AG04449 (cell line): Measurements from ENCODE around the gene KLF15.

Experiments used
- CTCF ChIA-PET: fragments of 350-600 bp; formaldehyde crosslinking; extraction: SDS; loops from one replicate; lab custom pipeline; 2021; ENCODE audit warnings: antibody characterized with exemption; lab: Yijun Ruan, JAX
- POLR2A ChIA-PET: fragments of 400-600, 350-600 bp; formaldehyde crosslinking; extraction: SDS; loops from one replicate; lab custom pipeline; 2020; ENCODE audit warnings: antibody characterized with exemption, inconsistent platforms; lab: Yijun Ruan, JAX
- DNase-seq: peaks from one replicate; pipeline ENCODE4 v3.0.0-alpha.2; 2010; ENCODE audit warnings: low read depth, low spot score
- H3K4me3 ChIP-seq: 2 replicates; pipeline ENCODE4 v1.5.1; 2011; ENCODE audit warnings: low read depth, mild to moderate bottlenecking, control low read depth, low read length
- TF ChIP-seq, protein P1 (sequence below): IDR thresholded peaks from one replicate; pipeline ENCODE4 v1.5.1; 2011; ENCODE audit warnings: mild to moderate bottlenecking, moderate library complexity, low read length, control low read depth, inconsistent platforms; ENCODE audit not compliant: insufficient read depth; ENCODE audit errors: missing control alignments

Gene KLF15

DNA sequence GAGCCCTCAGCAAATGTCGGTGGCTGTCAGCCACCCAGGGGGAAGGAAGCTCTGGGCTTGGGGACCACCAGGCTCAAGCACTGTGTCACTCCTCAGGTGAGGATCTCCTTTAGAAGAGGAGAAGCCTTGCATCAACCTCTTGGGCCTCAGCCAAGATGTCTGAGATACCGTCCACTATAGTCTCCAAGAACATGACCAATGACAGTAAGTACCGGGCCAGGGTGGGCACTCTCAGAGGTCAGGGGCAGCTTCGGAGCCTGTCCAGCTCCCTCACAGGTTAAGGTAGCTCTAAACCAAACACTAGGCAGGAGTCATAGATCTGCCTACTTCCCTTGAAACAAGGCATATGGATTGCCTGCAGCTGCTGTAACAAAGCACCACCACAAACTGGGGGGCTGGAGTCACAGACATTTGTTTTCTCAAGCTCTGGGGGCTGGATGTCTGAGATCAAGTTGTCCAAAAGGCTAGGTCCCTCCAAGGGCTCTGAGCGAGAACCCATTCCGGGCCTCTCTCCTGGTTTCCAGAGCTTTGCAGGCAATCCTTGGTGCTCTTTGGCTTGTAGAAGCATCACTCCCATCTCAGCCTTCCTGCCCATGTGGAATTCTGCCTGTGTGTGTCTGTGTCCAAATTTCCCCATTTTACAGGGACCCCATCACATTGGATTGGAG lies 38.8 kb upstream of the KLF15 start:
- DNase-seq: no peak
- TF ChIP-seq, protein P1, sequence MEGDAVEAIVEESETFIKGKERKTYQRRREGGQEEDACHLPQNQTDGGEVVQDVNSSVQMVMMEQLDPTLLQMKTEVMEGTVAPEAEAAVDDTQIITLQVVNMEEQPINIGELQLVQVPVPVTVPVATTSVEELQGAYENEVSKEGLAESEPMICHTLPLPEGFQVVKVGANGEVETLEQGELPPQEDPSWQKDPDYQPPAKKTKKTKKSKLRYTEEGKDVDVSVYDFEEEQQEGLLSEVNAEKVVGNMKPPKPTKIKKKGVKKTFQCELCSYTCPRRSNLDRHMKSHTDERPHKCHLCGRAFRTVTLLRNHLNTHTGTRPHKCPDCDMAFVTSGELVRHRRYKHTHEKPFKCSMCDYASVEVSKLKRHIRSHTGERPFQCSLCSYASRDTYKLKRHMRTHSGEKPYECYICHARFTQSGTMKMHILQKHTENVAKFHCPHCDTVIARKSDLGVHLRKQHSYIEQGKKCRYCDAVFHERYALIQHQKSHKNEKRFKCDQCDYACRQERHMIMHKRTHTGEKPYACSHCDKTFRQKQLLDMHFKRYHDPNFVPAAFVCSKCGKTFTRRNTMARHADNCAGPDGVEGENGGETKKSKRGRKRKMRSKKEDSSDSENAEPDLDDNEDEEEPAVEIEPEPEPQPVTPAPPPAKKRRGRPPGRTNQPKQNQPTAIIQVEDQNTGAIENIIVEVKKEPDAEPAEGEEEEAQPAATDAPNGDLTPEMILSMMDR: no peak
- no peak overlapping the region for H3K4me3 ChIP-seq
- ChIA-PET CTCF (interaction anchor here (0.6 to 6.8 kb wide), 7 partner anchors 8 to 263 kb away, joined by 3 to 60 read pairs (median 4); no protein-coding TSS in a partner anchor), POLR2A (no interaction called here)

DNA sequence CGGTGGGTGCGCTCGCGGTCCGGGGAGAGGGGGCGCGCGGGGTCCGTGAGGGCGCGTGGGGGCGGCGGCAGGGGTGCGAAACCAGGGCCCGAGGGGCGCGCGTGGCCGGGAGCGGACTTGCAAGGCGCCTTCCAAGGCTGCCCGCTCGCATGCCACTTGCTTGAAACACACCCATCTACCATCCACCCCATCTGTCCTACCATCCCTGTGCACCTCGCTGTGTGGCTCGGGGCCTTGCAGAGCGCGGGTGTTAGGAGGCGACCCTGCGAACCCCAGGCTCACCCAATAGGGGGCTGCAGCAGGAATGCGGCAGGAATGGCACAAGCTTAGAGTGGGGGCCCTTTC lies 37.7 kb upstream of the KLF15 start:
- CTCF ChIA-PET: interaction anchor here (1.2 to 6.8 kb wide), 5 partner anchors 9 to 262 kb away, joined by 3 to 60 read pairs (median 5); no protein-coding TSS in a partner anchor
- TF ChIP-seq, protein P1: no peak
- DNase-seq: no peak
- no peak overlapping the region for H3K4me3 ChIP-seq
- POLR2A ChIA-PET: no interaction called here

DNA sequence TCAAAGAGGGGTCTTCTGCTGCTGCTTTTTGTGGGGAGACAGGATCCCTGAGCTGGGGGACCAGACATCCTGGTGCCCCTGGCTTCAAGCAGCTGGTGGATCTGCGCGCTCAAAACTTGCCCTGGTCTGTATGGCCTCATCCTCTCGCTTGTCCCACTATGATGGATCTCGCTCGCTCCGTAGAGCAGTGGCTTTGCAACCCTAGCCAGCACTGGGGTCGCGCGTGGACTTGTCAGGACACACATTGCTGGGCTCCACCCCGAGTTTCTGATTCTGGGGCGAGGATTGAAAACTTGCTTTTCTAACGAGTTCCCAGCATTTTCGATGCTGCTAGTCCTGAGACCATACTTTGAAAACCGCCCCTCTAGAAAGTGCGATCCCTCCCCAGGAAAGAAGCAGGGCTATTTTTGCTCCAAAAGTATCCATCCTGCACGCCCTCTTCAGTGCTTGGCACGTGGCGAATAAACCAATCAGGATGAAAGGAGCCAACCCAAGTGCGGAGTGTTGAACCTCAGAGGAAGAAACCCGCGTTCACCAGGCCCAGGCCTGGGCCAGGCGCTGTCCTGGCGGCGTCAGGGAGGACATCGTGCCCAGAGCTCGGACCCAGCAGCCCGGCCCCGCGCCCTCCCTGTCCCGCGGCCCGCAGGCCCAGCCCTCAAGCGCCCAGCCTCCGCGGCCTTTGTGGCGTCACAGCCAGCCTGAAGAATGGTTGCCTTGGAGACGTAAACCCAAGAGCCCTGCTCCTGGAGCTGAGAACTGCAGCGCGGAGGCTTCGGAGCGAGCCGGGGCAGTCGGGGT lies 37.2 kb upstream of the KLF15 start, which contains the start of gene CFAP100:
TSS of gene CFAP100 (plus strand) at position 731 of the 798 bp plus-strand sequence. CDS start 1,092 bp downstream, outside the sequence.
- TF ChIP-seq, protein P1: no peak
- CTCF ChIA-PET: interaction anchor here (1.3 to 6.8 kb wide), 4 partner anchors 15 to 262 kb away, joined by 5 to 60 read pairs (median 22); no protein-coding TSS in a partner anchor
- 0 out of 2 replicates have a peak within 1 kb of the TSS, but pooled peaks have one; percentile 1 for H3K4me3 ChIP-seq
- DNase-seq: no peak
- POLR2A ChIA-PET: no interaction called here

DNA sequence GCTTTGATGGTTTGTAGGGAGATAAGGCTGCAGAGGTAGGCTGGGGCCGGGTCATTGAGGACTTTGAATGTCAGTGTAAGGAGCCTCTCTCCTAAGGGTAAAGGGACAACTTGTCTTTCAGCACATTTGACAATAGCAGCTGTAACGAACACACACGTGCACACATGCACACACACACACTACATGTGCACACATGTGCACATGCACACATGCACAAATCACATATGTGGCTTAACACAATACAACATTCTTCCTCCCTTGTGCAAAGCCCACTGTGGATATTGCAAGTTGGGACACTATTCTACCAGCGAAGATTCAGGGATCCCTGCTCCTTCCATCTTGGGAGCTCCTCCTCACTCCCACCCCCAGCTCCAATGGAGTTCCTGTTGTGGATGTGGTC lies 36.4 kb upstream of the KLF15 start:
- POLR2A ChIA-PET: no interaction called here
- H3K4me3 ChIP-seq: no peak overlapping the region
- no peak for DNase-seq
- TF ChIP-seq, protein P1: no peak
- CTCF ChIA-PET: interaction anchor here (3.3 to 6.8 kb wide), 3 partner anchors 147 to 261 kb away, joined by 18 to 60 read pairs (median 25); no protein-coding TSS in a partner anchor

DNA sequence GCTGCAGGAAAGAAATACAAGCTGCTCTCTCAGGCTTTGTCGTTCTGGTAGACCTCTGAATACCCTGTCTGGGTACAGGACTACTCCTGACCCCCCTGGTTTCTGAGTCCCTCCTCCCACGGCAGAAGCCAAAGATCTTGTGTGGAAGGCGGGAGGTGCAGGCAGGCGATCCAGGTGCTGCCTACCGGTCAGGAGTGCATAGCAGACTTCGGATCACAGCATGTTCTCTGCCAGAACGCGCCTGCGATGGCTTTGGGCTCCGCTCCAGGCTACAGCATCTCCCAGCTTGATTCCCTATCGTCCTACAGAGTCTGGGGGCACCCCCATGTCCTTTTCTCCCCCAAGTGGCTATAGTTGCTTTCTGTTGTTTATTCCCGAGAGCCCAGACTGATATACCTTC lies 35.0 kb upstream of the KLF15 start:
- TF ChIP-seq, protein P1: no peak
- POLR2A ChIA-PET: no interaction called here
- CTCF ChIA-PET: interaction anchor here (0.8 to 6.8 kb wide), 13 partner anchors 10 to 465 kb away, joined by 3 to 60 read pairs (median 3); no protein-coding TSS in a partner anchor
- no peak overlapping the region for H3K4me3 ChIP-seq
- DNase-seq: no peak
